G401.6 (cell line): ENCODE data around the gene PSMC1.

Experiments used
- FAIRE-seq: peaks from 2 replicates; lab custom pipeline; 2012; peaks lifted over from hg19 to GRCh38; lab: Jason Lieb, UNC

Gene PSMC1

DNA sequence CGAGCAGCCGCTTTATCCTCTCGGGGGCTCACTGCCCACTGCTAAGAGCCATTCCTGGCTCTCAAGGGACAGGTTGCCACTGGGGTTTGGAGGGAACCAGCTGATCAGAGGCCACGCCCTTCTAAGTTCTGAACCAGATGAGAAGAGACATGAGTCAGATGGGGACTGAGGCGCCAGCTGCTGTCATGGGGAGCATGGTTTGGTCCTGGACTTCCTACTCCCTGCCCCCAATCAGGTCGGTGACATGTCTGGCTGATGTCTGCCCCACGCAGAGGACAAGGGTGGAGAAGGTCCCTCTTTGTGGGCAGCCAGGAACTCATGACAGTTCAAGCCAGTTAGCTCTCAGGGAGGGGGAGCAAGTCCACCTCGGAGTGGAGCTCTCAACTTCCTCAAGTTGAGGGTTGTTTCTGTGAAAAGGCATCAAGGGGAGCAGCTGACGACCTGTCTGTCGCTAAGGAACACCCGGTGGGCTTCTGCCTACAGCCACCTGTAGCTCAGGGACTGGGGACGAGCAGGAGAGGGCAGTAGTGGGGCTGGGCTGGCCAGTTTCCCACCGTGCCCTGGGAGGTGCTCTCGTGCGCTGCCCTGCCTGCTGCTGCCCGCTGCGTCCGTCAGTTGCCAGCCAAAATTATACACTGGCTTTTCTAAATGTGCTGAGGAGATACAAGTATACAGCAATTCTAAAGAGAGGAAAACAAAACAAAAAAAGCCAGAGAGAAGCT is 20.5 kb downstream of the PSMC1 start:
- no peak for FAIRE-seq

DNA sequence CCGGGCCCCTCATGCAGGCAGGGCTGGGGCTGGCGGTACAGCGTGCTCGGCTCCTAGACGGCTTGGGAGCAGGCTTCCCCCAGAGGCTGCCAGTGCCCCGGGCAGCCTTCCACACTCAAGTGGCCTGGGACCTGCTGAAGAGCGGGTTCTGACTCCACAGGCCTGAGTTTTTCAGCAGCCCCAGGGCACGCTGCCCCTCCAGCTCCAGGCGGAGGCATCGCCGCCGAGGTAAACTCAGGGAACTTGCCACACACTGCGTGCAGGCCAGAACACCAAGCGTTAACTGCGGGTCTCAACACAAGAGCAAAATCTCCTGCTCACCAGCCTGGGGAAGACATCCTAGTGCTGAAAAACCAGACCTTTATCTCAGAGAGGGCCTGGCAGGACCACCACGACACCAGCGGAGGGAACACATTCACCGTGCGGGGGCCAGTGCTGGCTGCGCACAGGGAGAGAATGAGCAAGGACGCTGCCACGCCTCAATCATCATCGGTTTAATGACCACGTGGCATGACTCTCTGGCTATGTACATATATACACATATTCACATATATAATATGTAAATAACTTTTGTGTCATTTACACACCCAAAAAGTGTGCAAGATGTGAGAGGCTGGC is 21.3 kb downstream of the PSMC1 start:
- no peak for FAIRE-seq

GRCh38 chr14:90278199-90279175 is 22.1 kb downstream of the PSMC1 start:
- FAIRE-seq, result no peak

DNA sequence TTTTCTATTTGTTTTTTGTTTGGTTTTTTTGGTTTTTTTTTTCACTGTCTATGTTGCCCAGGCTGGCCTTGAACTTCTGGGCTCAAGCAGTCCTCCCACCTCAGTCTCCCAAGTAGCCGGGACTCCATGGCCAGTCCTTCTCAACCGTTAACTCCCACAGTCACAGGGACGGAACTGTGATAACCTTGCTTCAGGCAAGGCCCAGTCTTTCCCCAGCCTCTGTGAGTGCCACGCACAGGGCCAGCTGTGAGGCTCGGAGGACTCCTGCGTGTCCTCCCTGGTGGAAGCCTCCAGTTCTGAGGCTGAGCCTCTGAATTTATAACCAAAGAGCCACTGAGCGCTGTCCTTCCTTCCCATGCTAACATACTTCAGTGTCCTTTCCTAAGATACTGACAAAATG is 23.7 kb downstream of the PSMC1 start:
- no peak for FAIRE-seq

- FAIRE-seq, result no peak
These were observed 24.9 kb downstream of the PSMC1 start for GRCh38 chr14:90281261-90281660.

DNA sequence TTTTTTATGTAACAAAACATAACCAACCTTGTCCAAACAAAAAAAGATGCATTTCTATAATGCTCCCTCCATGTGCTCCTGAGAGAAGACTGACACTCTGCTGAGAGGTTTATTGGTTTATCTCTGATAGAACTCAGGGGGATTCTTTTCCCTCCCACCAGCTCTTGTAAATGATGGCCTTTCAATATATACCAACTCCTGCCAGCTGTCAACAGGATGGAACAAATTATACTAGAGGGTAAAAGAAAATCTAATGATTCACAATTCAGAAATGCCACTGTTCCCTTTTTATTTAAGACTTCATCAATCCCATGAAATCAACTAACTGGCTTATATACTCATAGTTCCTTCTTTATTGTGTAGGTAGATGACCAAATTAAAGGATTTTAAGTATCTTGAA is 25.4 kb downstream of the PSMC1 start:
- FAIRE-seq, result no peak

DNA sequence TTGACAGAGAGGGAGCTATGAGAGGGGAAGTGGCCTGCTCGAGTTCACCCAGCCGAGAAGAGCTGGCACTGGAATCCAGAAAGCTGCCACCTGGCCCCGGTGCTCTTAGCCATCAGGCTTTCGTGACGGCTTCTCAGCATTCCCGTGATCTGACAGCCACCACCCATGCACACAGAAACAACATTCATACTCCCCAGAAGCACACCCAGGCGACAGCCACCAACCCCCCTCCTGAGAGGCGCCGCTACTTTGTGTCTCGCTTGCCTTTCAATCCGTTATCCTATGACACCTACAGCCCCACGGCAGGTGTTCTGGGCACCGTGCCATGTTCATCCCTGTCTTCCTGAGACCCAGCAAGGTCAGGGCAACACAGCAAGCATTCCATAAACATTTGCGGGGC is 31.4 kb downstream of the PSMC1 start:
- no peak for FAIRE-seq

DNA sequence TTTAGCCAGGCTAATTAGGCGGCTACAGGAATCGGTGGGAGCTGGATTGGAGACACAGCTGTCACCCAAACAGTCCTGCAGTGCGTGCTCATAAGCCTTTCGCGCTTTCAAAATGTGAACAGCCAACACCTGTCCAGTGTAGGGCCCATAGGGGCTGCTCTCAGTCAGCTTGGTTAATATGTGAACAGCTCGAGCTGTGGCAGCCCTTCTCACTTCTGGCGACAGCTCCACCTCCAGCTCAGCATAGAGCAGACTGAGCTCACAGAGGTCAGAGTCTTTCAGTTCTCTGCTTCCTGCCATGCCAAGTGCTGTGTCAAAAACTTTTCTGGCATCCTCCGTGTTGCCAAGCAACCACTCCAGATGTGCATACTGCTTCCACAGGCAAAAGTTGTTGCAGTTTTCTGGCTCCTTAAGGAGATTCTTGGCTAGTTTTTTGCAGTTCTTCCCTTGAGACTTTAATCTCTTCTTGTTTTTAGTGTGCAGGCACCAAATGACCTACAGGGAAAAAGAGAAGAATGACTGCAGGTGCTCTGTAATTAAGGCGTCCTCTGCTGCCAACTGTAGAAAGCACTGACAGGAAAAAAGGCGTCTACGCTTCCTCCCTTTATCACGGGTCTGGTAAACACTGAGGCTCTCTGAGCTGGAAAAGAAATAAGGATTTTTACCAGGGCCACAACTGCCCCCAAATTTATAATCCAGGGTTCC is 32.5 kb downstream of the PSMC1 start:
- FAIRE-seq, result no peak

DNA sequence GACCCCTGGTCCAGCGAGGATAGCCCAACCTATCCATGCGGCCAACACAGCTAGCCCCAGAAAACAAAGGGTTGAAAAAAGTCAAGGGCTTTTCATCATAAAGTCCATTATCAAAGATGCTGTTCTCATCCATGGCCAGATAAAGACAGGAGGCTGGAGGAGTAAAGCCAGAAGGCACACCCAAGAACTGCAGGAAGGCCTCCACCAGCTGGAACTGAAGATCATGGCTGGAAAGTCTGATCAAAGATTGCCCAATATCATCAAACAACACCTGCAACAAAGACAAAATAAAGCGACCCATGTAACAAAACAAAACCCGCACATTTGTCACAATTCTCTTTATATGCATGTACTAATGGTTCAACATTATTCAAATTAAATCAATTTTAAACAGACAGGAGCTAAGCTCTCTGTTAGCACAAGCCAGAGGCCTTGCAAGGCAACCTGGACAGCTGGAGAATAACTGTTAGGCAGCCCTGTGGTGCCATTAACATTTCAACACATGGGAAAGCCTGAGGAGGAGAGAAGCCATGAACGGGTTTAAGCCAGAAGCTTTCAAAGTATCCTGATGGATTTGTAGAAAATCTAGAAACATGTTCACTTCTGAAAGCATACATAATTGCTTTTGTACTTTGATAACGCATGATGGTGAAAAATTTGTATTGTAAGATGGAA is 34.1 kb downstream of the PSMC1 start:
- FAIRE-seq, result no peak

DNA sequence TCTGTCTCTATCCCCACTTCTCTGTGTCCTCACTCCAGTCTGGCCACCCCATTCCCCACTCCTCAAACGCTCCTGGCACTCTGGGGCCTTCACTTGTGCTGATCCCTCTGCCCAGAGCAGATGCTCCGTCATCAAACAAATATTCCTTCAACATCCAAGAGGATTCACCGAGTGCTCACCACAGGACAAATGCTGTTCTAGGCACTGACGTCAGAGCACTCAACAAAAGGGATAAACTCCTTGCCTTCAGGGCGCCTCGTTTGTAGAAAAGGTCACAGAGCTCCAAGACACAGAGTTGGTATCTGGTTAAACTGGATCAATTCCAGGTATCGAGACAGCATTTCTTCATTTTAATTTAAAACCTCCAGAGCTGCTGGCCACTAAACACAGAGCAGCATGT is 35.3 kb downstream of the PSMC1 start:
- FAIRE-seq, result no peak

GRCh38 chr14:90293766-90294730 is 37.7 kb downstream of the PSMC1 start:
- FAIRE-seq, result no peak

- no peak for FAIRE-seq
These were observed 38.5 kb downstream of the PSMC1 start for GRCh38 chr14:90294872-90295271.

DNA sequence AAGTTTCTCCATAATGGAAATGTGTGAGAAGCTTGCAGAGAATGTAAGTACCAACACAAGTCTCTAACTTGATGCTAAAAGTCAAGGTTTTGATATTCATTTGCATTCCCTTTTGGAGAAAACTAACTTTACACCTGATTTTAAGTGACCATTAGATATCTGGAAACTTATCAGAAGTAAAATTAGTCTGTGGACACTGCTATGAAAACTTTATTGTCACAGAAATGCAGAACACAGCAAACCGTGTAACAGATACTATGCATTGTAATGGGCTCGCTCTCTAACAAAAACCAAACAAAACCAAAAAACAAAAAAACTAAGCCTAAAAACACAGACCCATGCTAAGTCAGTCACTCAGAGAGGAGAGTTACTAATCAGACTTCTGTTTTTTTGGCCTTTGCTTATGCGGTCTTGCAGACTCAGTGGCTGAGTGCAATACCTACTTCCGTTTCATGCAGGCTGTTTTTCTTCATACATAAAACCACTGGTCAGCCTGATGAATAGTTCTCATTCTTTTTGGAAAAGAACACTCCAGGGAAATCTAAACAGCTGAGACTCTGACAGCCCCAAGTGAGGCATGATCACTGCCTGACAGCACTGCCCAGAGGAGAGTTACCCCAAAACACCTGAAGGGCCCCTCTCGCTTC is 39.6 kb downstream of the PSMC1 start:
- no peak for FAIRE-seq

DNA sequence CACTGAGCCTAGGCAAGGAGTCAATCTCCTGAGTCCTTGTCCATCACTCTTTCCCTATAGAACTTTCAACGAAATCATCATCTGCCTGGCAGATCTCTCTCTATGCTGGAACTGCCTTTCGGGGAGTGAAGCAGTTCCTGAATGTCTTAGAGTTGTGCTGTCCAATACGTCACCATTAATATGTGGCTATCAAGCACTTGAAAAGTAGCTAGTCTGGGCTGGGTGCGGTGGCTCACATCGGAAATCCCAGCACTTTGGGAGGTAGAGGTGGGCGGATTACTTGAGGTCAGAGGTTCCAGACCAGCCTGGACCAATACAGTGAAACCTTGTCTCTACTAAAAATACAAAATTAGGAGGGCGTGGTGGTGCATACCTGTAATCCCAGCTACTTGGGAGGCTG is 40.3 kb downstream of the PSMC1 start:
- FAIRE-seq, result no peak

DNA sequence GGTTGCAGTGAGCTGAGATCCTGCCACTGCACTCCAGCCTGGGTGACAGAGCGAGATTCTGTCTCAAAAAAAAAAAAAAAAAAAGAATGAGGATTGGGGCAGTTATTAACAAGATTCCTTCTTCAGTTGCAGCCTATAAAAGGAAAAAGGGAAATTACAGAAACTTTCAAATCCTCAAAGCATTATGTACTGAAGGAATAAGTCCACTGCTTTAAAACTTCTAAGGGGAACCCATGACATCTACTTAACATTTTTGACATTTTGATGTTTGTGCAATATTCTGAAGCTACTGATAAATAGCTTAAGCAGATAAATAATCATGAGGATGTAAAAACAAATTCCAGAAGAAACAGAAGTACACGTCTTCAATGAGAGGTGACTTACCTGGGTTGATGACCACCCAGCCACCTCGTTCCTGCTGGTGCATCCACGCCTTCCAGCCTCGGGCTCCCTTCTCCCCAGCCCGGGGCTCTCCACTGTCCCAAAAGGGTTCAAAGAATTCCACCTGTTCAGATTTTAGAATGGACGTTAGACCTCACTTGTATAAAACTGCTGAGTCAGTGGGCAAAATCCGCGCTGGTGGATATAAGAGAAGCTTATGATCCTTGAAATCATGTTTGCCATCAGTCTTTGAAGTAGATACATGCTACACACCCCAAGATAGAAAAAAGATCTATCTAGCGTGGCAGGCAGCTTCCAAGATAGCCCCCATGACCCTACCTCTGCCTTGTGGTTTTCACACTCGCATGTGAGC is 41.7 kb downstream of the PSMC1 start:
- no peak for FAIRE-seq

DNA sequence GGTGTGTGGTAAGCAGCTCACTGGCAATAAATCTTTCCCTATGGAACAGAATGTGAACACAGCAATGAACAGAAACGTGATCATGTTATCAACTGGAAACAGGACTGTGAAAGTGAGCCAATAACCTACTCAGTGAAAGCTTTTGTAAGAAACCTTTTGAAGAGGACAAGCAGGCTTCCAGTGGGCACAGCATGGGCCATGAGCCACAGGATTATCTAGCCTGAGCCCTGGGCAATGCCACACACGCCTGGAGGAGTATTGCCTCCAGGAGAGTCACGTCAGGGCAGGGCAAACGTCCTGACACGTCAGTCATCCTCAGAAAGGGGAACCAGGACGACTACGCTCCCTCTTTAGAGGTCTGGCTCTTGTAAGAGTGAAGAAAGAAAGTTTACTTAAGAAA is 43.1 kb downstream of the PSMC1 start:
- FAIRE-seq, result no peak

GRCh38 chr14:90300611-90301047 is 44.3 kb downstream of the PSMC1 start:
- FAIRE-seq, result no peak

- no peak for FAIRE-seq
These were observed 44.8 kb downstream of the PSMC1 start for GRCh38 chr14:90301122-90301521.

DNA sequence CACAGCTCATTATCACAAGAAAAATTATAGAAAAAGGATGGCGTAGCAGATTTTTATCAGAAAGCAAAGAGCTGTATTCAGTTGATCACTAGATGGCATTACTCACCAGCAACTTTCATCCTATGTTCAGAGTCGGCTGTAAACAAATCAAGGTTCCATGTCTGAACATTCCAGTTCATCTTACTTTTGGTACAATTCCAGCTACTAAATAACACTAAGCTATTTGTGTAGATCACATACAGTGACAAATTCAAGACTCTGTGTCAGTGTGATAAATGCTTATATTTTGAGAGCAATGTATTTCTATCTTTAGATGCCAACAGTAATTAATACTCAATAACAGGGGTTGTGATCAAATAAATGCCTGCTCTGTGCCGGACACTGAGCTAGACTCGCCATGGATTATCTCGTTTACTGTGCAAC is 45.3 kb downstream of the PSMC1 start:
- peak; percentile 93 for FAIRE-seq
